ENCODE data around the gene OGFOD3.

DNA sequence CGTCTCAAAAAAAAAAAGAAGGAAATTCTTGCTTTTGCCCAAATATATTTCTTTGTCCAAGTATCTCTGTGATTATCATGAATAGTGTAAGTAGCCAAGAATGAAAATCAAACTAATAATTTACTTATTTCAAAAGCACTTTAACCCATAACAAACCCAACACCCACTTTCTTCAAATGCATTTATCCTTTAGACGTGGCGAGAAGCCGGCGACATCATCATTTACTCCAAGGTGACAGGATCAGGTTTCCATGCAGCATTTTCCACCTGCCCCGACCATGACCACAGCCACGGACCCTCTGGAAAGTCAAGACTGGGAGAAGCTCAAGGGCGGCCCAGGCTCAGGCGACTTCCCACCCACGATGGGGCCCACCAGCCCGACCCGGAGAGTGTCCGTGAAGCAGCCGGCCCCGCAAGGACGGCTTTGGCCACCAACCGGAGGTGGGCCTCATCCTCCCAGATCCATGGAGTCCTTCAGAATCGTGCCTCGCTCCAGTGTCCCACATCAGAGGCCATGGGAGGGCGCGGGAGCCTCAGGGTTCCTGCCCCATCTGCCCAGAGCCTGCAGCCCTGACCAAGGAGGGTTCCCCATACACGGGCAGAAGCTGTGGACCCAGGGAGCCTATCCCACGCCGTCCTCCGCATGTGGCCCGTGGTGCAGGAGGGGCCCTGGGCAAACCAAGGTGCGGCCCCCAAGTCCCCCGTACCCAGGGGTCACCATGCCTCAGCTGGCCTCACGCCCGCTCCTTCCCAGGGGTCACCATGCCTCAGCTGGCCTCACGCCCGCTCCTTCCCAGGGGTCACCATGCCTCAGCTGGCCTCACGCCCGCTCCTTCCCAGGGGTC lies 28.1 kb downstream of the OGFOD3 start:
- TF ChIP-seq CTCF (IDR thresholded peaks at IDR 0.05) (no peak), POLR2A (IDR thresholded peaks at IDR 0.05) (no peak), EP300 (IDR thresholded peaks at IDR 0.05; ENCODE audit: low read depth) (no peak), POLR2AphosphoS5 (IDR thresholded peaks at IDR 0.05) (no peak)

Data from transverse colon (tissue), 4 donors.